HL-60 (cell line): ENCODE results near the gene FAM98C.

Source experiments
- CTCF ChIP-seq: IDR thresholded peaks from one replicate; pipeline ENCODE4 v1.5.1; 2011; ENCODE audit warnings: low read length, control low read depth, inconsistent platforms; ENCODE audit not compliant: insufficient read depth
- GABPA ChIP-seq: IDR thresholded peaks from 2 replicates; pipeline ENCODE4 v1.6.1; 2012; ENCODE audit warnings: low read depth
- TF ChIP-seq, protein P1 (sequence below): IDR thresholded peaks from 2 replicates; pipeline ENCODE4 v1.6.1; 2012; ENCODE audit warnings: low read depth; ENCODE audit not compliant: insufficient replicate concordance

DNA sequence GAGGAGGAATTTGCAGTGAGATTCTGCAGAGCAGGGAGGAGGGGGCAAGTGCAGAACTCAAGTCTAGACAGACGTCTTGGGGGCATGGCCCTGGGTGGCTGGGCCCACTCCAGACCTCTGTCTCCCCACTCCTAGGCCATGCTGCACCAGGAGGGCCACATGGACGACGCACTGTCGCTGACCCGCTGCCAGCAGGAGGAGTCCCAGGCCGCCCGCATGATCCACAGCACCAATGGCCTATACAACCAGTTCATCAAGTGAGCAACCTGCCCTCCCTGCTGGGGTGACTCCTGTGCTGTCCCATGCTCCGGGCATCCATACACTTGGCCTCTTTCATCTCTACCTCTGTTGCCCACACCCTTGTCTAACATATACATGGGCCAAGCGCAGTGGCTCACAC is 48.7 kb downstream of the FAM98C start:
- TF ChIP-seq CTCF = no peak
- TF ChIP-seq, protein P1, sequence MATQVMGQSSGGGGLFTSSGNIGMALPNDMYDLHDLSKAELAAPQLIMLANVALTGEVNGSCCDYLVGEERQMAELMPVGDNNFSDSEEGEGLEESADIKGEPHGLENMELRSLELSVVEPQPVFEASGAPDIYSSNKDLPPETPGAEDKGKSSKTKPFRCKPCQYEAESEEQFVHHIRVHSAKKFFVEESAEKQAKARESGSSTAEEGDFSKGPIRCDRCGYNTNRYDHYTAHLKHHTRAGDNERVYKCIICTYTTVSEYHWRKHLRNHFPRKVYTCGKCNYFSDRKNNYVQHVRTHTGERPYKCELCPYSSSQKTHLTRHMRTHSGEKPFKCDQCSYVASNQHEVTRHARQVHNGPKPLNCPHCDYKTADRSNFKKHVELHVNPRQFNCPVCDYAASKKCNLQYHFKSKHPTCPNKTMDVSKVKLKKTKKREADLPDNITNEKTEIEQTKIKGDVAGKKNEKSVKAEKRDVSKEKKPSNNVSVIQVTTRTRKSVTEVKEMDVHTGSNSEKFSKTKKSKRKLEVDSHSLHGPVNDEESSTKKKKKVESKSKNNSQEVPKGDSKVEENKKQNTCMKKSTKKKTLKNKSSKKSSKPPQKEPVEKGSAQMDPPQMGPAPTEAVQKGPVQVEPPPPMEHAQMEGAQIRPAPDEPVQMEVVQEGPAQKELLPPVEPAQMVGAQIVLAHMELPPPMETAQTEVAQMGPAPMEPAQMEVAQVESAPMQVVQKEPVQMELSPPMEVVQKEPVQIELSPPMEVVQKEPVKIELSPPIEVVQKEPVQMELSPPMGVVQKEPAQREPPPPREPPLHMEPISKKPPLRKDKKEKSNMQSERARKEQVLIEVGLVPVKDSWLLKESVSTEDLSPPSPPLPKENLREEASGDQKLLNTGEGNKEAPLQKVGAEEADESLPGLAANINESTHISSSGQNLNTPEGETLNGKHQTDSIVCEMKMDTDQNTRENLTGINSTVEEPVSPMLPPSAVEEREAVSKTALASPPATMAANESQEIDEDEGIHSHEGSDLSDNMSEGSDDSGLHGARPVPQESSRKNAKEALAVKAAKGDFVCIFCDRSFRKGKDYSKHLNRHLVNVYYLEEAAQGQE = no peak
- TF ChIP-seq GABPA = no peak
